Ovary (tissue), 3 donors: Measurements from ENCODE around the gene TMC6.

Experiments
- CTCF ChIP-seq, 3 donors: fragments of 450-650 bp in 2 of 3; fragments of 200-600 bp in 1 of 3; IDR thresholded peaks; one replicate each; pipeline versions ENCODE4 v1.5.1 to v1.8.0; 2016 to 2022; ENCODE audit warnings: antibody characterized with exemption in 3 of 3, mild to moderate bottlenecking in 1 of 3
- POLR2A ChIP-seq: fragments of 450-650 bp; IDR thresholded peaks from one replicate; pipeline ENCODE4 v1.6.1; 2017; ENCODE audit warnings: antibody characterized with exemption, mild to moderate bottlenecking, moderate library complexity
- donor health status: DM: no; HTN: no; CAD: no.

DNA sequence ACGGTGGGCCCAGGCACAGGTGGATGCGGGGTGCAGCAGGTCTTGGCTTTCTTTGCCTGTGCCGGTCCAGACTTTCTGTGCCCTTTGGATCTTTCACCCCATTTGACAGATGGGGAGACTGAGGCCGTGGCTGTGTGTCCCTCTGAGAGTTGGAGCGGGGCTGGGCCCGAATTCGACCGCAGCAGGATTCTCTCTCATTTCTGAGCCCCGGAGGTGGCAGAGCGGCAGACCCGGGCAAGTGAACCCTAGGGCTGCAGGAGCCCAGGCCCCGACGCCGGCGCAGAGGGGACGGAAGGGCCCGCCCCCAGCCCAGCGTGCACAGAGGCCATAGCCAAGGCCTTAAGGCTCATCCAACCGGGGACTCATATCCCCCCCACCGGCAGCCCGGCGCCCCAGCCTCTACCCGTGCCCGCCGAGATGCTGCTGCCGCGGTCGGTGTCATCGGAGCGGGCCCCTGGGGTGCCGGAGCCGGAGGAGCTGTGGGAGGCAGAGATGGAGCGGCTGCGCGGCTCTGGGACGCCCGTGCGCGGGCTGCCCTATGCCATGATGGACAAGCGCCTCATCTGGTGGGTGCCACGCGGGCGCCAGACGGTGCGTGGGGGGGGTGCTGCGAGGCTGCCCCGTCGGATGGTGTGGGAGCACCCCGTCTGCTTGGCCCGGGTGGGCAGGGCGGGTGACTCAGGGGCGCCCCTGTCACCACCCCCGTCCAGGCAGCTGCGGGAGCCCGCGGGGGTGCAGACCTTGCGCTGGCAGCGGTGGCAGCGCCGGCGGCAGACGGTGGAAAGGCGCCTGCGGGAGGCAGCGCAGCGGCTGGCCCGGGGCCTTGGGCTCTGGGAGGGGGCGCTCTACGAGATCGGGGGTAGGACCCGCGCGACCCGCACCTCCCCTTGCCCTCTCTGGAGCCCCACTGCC lies 2.9 kb upstream of the TMC6 start:
- TF ChIP-seq POLR2A (no peak), CTCF (IDR thresholded peaks at IDR 0.05) (no peak)
